CD4-positive, alpha-beta T cell treated with Interleukin-15 for 4 hours (primary cell): ENCODE results near the gene LRBA.
"Not testable (repeated sequence)": the region's sequence is repeated elsewhere in the genome, so short reads cannot be mapped to it uniquely, and the experiment has no call there.

Experiments used
- DNase-seq: peaks from one replicate; pipeline ENCODE4 v3.0.0-alpha.2; 2020; ENCODE audit warnings: low spot score

The LRBA gene

DNA sequence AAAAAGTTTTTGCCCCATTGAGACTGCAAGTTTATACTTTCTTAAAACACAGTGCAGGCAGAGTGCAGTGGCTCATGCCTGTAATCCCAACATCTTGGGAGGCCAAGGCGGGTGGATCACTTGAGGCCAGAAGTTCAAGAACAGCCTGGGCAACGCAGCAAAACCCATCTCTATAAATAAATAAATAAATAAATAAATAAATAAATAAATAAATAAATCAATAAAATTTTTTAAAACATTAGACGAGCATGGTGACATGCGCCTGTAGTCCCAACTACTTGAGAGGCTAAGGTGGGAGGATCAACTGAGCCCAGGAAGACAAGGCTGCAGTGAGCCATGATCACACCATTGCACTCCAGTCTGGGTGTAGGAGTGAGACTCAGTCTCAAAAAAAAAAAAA lies 213.3 kb downstream of the LRBA start:
- DNase-seq: no peak

DNA sequence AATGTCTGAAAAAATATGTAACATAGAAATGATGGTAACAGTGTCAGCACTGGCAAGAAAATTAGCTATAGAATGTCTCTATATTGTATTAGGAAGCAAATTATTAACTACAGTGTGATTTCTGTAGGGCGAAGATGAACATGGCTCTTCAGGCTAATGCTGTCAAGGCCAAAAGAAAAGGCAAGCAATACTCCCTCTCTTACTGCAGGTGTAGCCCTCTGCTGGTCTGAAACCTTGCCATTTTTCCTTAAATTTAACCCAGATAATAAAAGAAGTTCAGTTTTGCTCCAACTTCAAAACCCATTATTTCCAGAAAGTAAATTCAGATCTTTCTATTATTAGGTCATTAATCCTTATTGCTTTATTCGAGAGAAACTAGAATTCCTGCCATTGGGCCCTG lies 215.9 kb downstream of the LRBA start:
- no peak for DNase-seq

DNA sequence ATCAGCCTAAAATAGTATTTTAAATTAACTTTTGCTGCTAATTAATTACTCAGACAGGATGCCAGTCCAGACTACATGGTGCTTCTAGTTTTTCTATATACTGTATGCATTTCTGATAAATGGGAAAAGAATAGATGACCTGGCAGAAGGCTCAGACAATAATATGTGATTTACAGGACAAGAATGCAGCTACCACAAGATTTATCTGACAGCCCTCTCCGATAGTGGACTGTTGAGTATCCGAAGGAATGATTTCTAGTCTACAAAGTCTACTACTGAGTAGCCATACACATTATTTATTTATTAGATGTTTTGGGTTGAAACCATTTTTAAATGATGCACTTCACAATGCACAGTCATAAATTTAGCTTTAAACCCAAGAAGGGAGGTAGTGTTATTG lies 220.4 kb downstream of the LRBA start:
- DNase-seq: no peak

DNA sequence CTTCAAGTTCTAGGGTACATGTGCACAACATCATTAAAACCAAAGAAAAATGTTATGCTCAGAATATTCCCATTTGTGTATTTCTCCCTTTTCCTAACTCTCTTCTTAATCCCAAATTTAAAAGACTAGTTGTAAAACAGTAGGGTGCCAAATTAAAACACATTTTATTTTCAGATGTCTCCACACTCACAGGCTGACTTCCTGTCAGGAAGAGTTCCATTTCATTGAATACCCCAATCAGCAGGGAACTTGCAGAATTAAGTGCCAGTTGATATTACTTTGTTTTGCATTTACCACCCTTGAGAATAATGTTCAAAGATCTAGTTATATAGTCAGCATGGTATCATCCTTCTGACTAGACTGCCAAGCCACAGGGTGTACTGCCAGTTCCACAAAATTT lies 225.2 kb downstream of the LRBA start:
- DNase-seq: no peak

DNA sequence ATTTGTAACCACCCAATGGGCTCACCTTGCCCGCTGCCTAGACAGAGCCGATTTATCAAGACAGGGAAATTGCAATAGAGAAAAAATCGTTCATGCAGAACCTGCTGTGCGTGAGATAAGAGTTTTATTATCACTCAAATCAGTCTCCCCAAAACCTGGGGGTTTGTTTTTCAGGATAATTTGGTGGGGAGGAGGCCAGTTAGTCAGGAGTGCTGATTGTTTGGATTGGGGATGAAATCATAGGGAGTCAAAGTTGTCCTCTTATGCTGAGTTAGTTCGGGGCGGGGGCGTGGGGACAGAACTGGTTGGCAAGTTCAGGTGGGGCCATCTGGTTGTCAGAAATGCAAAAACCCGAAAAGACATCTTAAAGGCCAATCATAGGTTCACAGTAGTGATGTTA lies 230.1 kb downstream of the LRBA start:
- no peak for DNase-seq

DNA sequence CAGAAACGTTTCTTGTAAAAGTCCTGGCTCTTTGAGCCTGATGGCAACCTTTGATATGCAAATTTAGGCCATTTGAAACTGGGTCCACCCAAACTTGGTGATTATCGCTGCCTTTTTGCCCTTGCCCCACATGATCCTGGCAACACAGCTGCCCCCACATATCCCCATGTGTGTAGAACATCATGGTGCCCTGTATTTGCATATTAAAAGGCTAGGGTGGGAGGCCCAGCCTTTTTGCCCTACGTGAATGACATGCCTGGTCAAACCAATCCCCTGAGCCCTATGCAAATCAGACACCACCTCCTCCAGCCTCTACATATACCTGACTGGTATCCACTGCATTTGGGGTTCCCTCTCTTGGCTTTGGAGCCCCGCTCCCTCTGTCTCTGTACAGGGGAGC lies 230.8 kb downstream of the LRBA start:
- no peak for DNase-seq

DNA sequence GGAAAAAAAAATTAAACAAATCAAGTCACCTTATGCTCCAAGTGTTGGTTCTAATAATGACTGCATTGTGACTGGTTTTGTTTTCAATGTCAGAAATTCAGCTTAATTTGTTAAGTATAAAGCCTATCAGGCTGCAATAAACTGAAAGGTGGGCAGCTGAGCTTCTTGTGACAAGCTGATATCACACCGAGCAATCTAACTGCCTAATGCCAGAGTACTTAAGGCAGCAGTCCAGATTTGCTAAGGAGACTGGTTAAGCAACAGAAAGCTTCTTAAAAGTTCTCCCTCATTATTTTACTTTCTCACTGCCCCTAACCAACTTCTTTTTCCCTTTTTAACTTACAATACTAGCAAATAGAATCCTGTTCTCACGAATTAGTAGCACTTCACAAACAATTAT lies 232.2 kb downstream of the LRBA start:
- no peak for DNase-seq

DNA sequence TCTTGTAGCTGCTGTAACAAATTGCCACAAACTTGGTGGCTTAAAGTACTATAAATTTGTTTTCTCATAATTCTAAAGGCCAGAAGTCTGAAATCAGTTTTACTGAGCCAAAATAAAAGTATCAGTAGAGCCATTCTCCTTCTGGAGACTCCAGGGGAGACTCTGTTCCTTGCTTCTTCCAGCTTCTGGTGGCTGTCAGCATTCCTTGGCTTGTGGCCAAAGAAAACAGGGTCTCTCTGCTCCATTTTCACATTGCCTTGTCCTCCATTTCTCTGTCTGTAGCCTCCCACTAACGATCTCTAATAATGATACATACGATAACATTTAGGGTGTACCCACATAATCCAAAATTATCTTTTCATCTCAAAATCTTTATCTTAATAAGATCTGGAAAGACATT lies 232.8 kb downstream of the LRBA start:
- DNase-seq: no peak

DNA sequence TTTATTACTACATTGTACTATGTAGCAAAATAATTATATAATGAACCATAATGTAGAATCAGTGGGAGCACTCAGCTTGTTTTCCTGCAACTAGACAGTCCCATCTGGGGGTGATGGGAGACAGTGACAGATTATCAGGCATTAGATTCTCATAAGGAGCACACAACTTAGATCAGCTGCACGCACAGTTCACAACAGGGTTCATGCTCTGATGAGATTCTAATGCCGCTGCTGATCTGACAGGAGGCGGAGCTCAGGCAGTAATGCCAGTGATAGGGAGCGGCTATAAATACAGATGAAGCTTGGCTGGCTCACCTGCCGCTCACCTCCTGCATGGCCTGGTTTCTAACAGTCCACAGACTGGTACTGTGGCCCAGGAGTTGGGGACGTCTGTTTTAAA lies 233.9 kb downstream of the LRBA start:
- DNase-seq: no peak

DNA sequence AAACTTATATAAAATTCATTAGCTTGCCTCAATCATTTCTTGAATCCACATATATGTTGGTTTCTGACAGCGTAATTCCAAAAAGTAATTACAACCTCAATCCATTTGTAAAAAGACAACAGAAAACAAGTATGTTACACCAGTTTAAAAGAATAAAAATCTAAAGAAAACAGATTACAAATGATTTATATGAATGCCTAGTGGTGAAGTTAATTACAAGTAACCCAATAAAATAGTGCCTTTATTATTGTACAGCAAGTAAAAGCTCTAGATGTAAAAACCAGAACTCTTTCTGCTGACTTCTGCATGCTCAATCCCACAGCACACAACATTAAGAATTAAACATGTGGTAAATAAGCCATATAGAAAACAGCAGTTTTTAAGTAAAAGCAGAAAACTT lies 235.4 kb downstream of the LRBA start:
- DNase-seq: no peak

DNA sequence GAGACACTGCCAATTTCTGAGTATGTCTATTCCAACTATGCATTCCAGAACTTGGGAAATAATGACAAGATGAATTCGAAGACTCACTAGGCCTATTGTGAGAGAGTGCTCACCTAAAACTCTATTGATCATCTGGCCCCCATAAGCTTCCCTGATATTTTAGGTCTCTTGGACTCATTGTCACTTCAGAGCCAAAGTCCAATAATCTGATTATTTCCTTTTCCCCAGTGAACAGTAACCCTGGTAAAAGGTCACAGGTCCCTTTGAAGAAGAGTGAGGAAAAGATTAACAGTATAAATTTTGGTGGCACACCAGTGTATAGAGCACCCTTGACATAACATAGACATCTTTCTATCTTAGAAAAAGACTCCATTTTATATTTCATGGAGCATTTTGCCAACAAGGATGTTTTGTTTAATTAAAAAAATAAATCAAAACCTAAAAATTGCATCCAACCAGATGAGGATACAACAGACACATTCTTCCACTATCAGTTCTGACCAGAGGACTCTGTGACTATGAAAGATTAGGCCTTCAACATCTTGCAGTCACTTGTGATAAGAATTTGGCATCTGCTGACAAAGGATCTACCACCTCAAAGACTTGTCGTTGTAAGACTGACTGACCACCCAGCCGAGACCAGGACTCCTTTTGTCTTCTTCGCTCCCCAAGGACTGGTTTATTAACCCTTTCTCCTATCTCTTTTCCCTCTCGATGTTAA lies 241.2 kb downstream of the LRBA start:
- no peak for DNase-seq

DNA sequence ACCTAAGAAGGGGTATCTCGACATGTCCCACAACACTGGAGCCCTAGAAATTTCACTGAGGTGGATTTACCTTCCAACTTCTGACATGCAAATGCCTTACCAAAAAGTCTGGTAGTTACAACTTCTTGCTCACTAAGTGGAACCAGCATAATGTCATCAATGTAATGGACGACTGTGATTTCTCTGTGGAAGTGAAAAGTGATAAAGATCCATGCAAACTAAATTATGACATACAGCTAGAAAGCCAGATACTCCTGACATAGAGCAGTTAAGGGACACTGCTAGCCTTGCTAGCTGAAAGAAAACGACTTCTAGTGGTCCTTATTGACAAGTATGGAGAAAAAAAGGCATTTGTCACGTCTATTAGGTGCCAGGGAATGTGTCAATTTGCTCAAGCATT lies 242.1 kb downstream of the LRBA start:
- DNase-seq: no peak

DNA sequence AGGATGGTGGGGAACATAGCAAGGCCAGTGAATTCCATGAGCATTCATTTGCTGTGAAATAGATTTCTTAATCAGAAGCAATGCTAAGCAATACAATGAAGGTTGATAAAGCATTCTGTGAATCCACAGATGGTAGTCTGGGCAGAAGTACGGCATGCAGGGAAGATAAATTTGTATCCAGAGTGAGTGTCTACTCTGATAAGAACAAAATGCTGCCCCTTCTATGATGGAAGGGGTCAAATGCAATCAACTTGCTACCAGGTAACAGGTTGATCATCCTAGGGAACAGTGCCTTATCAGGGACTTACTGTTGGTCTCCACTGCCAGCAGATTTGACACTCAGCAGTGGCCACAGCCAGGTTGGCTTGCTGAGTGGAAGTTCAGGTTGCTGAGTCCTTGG lies 243.7 kb downstream of the LRBA start:
- DNase-seq: no peak

DNA sequence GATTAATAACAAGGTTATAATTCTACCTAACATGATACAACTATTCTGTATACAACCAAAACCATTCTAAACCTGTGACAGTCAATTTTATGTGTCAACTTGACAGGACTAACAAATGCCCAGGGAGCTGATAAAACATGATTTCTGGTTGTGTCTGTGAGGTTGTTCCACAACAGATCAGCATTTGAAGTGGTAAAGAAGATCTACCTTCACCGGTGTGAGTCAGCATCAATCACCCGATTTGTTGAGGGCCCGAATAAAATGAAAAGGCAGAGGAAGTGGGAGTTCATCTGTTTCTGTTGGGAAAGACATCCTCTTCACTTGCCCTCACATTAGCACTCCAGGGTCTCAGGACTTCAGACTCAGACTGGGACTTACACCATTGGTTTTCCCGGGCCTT lies 245.2 kb downstream of the LRBA start:
- DNase-seq: no peak

DNA sequence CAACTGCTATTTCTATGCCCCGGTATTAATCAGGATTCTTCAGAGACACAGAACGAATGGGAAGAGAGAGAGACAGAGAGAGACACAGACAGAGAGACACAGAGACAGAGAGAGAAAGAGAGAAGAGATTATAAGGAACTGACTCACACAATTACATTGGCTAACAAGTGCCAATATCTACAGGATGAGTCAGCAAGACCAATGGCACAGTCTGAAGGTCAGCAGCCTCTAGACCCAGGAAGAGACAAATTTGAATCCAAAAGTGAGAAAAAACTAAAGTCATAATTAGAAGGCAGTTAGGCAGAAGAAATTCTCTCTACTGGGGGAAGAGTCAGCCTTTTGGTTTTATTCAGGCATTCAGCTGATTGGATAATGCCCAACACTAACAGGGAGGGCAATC lies 245.8 kb downstream of the LRBA start:
- no peak for DNase-seq

DNA sequence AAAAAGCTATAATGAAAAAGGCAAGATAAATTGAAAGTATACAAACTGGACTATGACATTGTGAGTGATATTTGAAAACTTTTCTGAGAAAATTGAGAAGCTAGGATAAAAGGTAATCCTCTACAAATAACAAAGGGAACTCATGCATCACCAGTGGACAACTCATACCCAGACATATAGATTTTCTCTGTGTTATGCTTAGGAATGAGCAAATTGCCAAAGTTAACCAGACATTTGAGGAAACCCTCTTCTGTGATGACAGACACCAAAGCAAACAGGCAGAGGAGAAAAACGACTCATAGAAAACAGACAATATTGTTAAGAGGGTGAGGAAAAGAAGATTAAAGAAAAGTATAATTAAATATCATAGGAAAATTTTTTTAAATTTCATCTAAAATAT lies 246.6 kb downstream of the LRBA start:
- DNase-seq: no peak

DNA sequence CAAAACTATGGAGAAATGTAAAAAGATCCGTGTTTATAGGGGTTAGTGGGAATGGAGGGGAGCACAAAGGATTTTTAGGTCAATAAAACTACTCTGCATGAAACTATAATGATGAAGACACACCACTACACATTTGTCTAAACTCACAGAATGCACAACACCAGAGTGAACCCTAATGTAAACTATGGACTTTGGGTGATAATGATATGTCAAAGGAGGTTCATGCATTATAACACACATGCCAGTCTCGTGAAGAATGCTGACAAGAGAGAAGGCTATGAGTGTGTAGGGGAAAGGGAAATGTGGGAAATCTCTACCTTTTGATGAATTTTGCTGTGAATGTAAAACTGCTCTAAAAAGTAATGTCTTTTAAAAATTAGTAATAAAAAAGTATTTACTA lies 249.9 kb downstream of the LRBA start:
- no peak for DNase-seq

DNA sequence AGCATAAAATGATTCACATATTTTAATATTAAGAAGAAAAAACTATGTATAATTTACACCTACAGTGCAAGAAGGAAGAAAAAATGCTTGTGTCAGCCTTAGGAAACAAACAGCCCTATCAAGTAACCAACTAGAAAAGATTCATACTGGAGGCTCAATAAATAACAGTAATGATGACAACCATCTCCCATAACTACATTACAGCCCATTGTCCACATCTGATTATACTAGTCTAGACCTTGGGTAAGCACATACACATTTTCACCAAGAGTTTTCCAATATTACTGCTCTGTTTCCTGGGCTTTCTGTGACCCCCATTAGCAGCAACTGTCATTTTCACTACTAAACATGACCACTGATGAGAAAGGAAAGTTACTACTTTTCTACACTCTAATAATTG lies 263.4 kb downstream of the LRBA start:
- no peak for DNase-seq

DNA sequence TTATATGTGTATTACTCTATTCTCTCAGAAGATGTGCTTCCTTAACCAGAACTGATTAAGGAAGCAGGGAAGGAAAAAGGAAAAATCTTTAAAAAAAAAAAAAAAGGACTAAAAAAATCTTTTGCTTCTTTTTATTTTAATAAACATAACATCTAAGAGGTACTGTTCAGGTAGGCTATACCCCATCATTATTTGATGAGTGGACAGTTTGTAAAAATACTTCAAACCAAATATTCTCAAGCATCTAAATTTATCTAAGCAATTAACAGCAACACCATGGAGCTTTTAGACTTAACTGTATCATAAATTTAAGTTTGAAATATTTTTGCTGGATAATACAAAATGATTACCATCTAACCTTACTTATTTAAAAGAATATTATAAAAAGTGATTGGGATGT lies 264.3 kb downstream of the LRBA start:
- no peak for DNase-seq

DNA sequence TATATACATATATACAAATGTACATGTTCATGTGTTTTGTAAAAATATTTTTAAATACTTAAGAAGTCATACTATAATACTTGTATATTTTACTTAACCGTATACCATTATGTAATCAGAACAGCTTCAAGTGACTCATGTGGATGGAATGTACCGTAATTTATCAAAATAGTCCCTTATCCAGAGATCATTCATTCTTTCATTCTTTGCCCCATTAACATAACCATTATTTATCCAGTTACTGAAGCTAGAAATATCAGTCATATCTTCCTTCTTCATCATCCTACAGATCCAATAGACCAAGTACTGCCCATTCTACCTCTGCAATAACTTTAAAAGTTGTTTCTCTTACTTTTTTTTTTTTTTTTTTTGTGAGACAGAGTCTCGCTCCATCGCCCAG lies 268.9 kb downstream of the LRBA start:
- no peak for DNase-seq

DNA sequence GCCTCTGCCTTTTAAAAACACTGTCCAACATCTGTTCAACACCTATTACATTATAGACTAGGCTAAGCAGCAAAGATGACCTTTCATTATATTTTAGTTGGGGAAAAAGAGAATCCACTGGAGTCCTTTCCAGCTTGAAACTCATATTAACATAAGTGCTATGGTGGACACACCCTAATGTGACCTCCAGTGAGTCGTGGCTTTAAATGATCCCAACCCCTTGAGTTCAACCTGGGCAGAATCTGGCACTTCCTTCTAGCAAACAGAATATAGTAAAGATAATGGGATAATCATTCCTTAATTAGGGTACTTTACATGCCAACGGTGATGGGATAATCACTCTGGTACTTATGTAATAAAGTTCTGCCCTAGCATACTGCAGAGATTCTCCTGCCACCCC lies 270.5 kb downstream of the LRBA start:
- no peak for DNase-seq

DNA sequence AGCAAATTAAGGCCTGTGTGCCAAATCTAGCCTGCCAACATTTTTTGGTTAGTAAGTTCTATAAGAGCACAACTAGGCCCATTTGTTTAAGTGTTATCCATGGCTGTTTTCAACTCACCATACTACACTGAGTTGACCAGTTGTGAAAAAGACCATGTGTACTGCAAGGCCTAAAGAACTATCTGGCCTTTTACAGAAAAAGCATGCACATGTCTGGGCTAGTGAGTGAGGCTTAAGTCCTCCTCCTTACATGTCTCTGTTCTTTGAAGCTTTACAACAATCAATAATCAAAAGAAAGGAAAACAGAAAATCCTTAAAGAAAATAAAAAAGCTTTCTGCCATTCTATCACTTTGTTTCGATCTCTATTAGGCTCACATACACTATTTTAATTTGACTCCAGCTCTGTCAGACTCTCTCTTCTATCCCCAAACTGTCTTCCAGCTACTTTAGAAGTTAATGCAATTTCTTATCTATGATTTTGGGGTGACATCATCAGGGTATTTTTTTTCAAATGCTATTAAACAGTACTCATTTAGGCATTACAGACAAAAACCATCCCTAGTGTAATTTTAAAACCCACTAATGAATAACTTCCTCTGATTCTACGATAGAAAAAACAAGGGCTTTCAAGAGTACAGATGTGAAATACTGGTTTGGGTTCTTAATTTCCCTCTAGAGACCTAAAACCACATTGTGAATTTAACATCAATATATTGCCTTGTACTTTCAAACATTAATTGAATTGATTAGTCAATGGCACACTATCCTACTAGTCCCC lies 271.3 kb downstream of the LRBA start:
- DNase-seq: no peak

DNA sequence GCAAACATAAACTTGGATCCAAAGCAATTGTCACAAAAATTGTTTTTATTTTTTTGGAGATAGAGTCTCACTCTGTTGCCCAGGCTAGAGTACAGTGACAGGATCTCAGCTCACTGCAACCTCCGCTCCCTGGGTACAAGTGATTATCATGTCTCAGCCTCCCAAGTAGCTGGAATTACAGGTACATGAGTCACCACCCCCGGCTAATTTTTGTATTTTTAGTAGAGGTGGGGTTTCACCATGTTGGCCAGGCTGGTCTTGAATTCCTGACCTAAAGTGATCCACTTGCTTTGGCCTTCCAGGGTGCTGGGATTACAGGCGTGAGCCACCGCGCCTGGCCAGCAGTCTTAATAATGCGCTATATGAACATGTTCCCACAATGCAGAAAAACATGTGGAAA lies 272.2 kb downstream of the LRBA start:
- not testable (repeated sequence) for DNase-seq

DNA sequence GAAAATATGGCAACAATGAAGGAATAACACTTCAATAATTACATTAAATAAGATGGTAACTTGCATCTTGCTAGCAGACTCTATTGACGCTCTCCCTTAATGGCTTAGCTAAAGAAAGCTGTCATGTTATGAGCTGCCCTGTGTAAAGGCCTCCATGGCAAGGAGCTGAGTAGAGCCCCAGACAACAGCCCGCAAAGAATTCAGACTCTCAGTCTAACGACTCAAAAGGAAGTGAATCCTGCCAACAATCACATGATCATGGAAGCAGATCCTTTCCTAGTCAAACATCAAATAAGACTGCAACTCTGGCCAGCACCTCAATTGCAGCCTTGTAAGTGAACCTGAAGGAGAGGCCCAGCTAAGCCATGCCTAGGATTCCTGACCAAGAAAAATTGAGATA lies 275.5 kb downstream of the LRBA start:
- no peak for DNase-seq
